IPS-18c (cell line): ENCODE measurements around the gene SPAG9.

Experiments
- H3K4me3 ChIP-seq: 2 replicates; pipeline ENCODE4 v1.7.0; 2013; ENCODE audit warnings: low read depth, mild to moderate bottlenecking, low read length, moderate library complexity; ENCODE audit not compliant: insufficient read depth
- H3K9me3 ChIP-seq: one replicate; pipeline ENCODE4 v1.6.1; 2013; ENCODE audit warnings: mild to moderate bottlenecking, low read length, moderate library complexity; ENCODE audit not compliant: control insufficient read depth, insufficient read depth

The SPAG9 gene

GRCh38 chr17:50924300-50924699 is 196.4 kb downstream of the SPAG9 start:
- H3K9me3 ChIP-seq, result no peaks in the 10 kb centered on the region
- no peak overlapping the region for H3K4me3 ChIP-seq

- H3K9me3 ChIP-seq, result no peaks in the 10 kb centered on the region
Measured at GRCh38 chr17:50923611-50924010, 197.1 kb downstream of the SPAG9 start.

GRCh38 chr17:50922721-50923405 is 197.8 kb downstream of the SPAG9 start:
- Histone ChIP-seq H3K4me3 (no peak overlapping the region), H3K9me3 (no peaks in the 10 kb centered on the region)

More at GRCh38 chr17:50923611-50924010, 197.1 kb downstream of the SPAG9 start:
- H3K4me3 ChIP-seq, result no peak overlapping the region

- H3K9me3 ChIP-seq, result no peaks in the 10 kb centered on the region
- no peak overlapping the region for H3K4me3 ChIP-seq
Measured at GRCh38 chr17:50922107-50922506, 198.6 kb downstream of the SPAG9 start.

- H3K9me3 ChIP-seq, result no peaks in the 10 kb centered on the region
- no peak overlapping the region for H3K4me3 ChIP-seq
Measured at GRCh38 chr17:50920891-50921586, 199.6 kb downstream of the SPAG9 start.

- Histone ChIP-seq H3K4me3 (no peak overlapping the region), H3K9me3 (no peaks in the 10 kb centered on the region)
Measured at GRCh38 chr17:50920041-50920410, 200.6 kb downstream of the SPAG9 start.

GRCh38 chr17:50919321-50920040 is 201.2 kb downstream of the SPAG9 start:
- no peaks in the 10 kb centered on the region for H3K9me3 ChIP-seq
- H3K4me3 ChIP-seq, result no peak overlapping the region

- Histone ChIP-seq H3K4me3 (no peak overlapping the region), H3K9me3 (no peaks in the 10 kb centered on the region)
Measured at GRCh38 chr17:50918933-50919296, 201.8 kb downstream of the SPAG9 start.

GRCh38 chr17:50918071-50918932 is 202.4 kb downstream of the SPAG9 start:
- H3K4me3 ChIP-seq, result no peak overlapping the region
- no peaks in the 10 kb centered on the region for H3K9me3 ChIP-seq

GRCh38 chr17:50917418-50917743 is 203.3 kb downstream of the SPAG9 start:
- Histone ChIP-seq H3K4me3 (no peak overlapping the region; the same call in 1 of the 2 replicates), H3K9me3 (no peaks in the 10 kb centered on the region)

- Histone ChIP-seq H3K9me3 (no peaks in the 10 kb centered on the region), H3K4me3 (no peak overlapping the region; the same call in 1 of the 2 replicates)
Measured at GRCh38 chr17:50916708-50917417, 203.8 kb downstream of the SPAG9 start.

- no peak overlapping the region for H3K4me3 ChIP-seq
Measured at GRCh38 chr17:50916026-50916707, 204.5 kb downstream of the SPAG9 start.

GRCh38 chr17:50914505-50915063 is 206.1 kb downstream of the SPAG9 start:
- H3K9me3 ChIP-seq, result no peaks in the 10 kb centered on the region
- no peak overlapping the region for H3K4me3 ChIP-seq

More at GRCh38 chr17:50916026-50916707, 204.5 kb downstream of the SPAG9 start:
- H3K9me3 ChIP-seq, result no peaks in the 10 kb centered on the region

- Histone ChIP-seq H3K4me3 (no peak overlapping the region), H3K9me3 (no peaks in the 10 kb centered on the region)
Measured at GRCh38 chr17:50913120-50913519, 207.5 kb downstream of the SPAG9 start.
